ENCODE results near the gene TMEM176B.
"Not testable (repeated sequence)": the region's sequence is repeated elsewhere in the genome, so short reads cannot be mapped to it uniquely, and the experiment has no call there.

Gene TMEM176B

DNA sequence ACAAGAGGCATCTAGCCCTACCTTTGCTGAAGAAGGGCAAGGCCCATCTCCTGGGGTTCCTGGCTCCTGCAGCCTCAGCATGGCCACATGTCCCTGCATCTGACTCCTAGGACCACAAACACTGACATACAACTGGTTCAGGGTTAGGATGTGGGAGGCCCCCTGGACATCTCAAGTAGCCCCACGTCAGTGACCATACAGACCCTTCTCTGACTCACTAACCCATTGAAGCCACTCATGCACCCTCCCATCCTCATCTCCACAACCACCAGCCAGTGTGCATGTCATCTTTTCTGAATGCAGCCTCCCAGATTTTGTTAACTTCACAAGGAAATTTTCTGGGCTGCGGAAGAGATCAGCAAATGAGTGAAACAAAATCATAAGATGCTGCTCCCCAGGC lies 18.2 kb downstream of the TMEM176B start:
- no peak overlapping the region for H3K4me3 ChIP-seq (replicated peaks; ENCODE audit: low read depth, low read length)
- TF ChIP-seq, protein P1, sequence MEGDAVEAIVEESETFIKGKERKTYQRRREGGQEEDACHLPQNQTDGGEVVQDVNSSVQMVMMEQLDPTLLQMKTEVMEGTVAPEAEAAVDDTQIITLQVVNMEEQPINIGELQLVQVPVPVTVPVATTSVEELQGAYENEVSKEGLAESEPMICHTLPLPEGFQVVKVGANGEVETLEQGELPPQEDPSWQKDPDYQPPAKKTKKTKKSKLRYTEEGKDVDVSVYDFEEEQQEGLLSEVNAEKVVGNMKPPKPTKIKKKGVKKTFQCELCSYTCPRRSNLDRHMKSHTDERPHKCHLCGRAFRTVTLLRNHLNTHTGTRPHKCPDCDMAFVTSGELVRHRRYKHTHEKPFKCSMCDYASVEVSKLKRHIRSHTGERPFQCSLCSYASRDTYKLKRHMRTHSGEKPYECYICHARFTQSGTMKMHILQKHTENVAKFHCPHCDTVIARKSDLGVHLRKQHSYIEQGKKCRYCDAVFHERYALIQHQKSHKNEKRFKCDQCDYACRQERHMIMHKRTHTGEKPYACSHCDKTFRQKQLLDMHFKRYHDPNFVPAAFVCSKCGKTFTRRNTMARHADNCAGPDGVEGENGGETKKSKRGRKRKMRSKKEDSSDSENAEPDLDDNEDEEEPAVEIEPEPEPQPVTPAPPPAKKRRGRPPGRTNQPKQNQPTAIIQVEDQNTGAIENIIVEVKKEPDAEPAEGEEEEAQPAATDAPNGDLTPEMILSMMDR (IDR thresholded peaks at IDR 0.05; ENCODE audit: low read depth, low read length, missing control alignments), result no peak
- no peak for DNase-seq (ENCODE audit: extremely low read depth, low read depth)

DNA sequence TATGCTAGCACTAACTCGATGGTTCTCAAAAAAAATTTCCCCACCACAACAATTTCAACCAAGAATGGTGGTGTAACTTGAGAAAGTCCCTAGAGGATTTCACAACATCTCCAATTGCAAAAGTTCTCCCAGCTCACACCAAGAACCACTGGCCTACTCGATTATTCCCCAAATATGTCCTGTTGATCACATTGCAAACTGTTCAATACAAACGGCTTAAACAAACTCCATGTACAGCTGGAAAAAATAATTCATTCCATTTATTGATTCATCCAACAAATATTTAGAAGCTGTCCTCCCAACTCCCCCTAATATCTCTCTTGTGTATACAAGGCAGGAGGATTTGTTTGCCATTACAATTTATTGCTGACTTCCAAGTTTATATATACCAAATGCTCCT lies 19.1 kb downstream of the TMEM176B start:
- no peak for DNase-seq (ENCODE audit: extremely low read depth, low read depth)
- H3K4me3 ChIP-seq (replicated peaks; ENCODE audit: low read depth, low read length), result no peak overlapping the region
- TF ChIP-seq, protein P1 (IDR thresholded peaks at IDR 0.05; ENCODE audit: low read depth, low read length, missing control alignments), result no peak

- TF ChIP-seq, protein P1 (IDR thresholded peaks at IDR 0.05; ENCODE audit: low read depth, low read length, missing control alignments), result no peak
- no peak overlapping the region for H3K4me3 ChIP-seq (replicated peaks; ENCODE audit: low read depth, low read length)
- no peak for DNase-seq (ENCODE audit: extremely low read depth, low read depth)
Observed at GRCh38 chr7:150780292-150780691, 19.9 kb downstream of the TMEM176B start.

DNA sequence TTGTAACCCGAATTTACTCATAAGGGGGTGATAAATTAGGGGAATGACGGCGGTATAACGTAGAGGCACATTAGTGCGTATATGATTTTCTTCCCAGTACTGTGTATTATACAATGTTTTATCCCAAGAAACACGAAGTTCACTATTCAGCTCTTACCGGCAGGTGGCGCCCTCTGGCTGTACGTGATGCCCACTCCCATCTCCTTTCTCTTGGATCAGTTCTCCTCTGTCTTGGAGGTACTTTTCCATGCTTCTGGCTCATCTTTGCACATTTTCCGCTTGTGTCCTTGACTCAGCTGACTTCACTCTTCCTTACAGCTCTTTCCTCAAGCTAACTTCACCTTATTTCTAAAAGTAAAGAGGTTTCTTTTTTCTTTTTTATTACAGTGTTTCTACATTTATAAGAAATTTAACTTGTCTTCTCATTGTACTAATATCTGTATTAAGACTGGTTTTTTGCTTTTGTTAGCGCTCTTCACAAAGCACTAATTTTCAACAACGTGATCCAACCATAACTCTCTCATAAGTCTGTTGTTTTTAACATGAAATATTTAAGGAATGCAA lies 21.3 kb downstream of the TMEM176B start:
- peak; percentile 56 for DNase-seq (ENCODE audit: extremely low read depth, low read depth)
- TF ChIP-seq, protein P1 (IDR thresholded peaks at IDR 0.05; ENCODE audit: low read depth, low read length, missing control alignments), result peak; percentile 89
- no peak overlapping the region for H3K4me3 ChIP-seq (replicated peaks; ENCODE audit: low read depth, low read length)

- no peak overlapping the region for H3K4me3 ChIP-seq (replicated peaks; ENCODE audit: low read depth, low read length)
- DNase-seq (ENCODE audit: extremely low read depth, low read depth), result no peak
- TF ChIP-seq, protein P1 (IDR thresholded peaks at IDR 0.05; ENCODE audit: low read depth, low read length, missing control alignments), result no peak
Observed at GRCh38 chr7:150778014-150778737, 22.0 kb downstream of the TMEM176B start.

DNA sequence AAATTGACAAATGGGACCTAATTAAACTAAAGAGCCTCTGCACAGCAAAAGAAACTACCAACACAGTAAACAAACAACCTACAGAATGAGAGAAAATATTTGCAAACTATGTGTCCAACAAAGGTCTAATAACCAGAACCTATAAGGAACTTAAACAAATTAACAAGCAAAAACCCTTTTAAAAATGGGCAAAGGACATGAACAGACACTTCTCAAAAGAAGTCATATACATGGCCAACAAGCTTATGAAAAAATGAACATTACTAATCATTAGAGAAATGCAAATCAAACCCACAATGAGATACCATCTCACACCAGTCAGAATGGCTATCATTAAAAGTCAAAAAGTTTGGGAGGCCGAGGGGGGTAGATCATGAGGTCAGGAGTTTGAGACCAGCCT lies 26.0 kb downstream of the TMEM176B start:
- DNase-seq (ENCODE audit: extremely low read depth, low read depth); H3K4me3 ChIP-seq (replicated peaks; ENCODE audit: low read depth, low read length): not testable (repeated sequence)

DNA sequence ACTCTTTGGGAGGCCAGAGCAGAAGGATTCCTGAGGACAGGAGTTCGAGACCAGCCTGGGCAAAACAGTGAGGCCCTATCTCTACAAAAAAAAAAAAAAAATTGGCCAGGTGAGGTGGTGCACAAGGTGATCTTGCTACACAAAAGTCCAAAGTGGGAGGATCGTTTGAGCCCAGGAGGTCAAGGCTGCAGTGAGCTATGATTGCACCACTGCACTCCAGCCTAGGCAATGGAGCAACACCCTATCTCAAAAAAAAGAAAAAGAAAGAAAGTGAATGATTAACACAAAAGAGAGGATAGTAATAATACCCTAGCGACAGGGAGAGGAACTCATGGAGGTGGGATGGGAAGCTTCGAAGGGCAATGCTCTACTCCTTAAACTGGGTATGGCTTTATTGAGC lies 30.4 kb downstream of the TMEM176B start:
- no peak overlapping the region for H3K4me3 ChIP-seq (replicated peaks; ENCODE audit: low read depth, low read length)
- no peak for DNase-seq (ENCODE audit: extremely low read depth, low read depth)
- TF ChIP-seq, protein P1 (IDR thresholded peaks at IDR 0.05; ENCODE audit: low read depth, low read length, missing control alignments), result no peak

Measured in HFF-Myc (cell line).